GM12875 (cell line): ENCODE results near the gene WNK2.

Experiments
- H3K4me3 ChIP-seq: one replicate; pipeline ENCODE4 v1.5.1; 2011; ENCODE audit warnings: low read depth, low read length, control low read depth
- TF ChIP-seq, protein P1 (sequence below): IDR thresholded peaks from 2 replicates; pipeline ENCODE4 v1.5.1; 2011; ENCODE audit warnings: low read depth, mild to moderate bottlenecking, control low read depth, inconsistent platforms, low read length, moderate library complexity, borderline replicate concordance; ENCODE audit not compliant: insufficient read depth

Gene WNK2

GRCh38 chr9:93197670-93198069 is 13.7 kb downstream of the WNK2 start:
- no peak overlapping the region for H3K4me3 ChIP-seq
- TF ChIP-seq, protein P1, sequence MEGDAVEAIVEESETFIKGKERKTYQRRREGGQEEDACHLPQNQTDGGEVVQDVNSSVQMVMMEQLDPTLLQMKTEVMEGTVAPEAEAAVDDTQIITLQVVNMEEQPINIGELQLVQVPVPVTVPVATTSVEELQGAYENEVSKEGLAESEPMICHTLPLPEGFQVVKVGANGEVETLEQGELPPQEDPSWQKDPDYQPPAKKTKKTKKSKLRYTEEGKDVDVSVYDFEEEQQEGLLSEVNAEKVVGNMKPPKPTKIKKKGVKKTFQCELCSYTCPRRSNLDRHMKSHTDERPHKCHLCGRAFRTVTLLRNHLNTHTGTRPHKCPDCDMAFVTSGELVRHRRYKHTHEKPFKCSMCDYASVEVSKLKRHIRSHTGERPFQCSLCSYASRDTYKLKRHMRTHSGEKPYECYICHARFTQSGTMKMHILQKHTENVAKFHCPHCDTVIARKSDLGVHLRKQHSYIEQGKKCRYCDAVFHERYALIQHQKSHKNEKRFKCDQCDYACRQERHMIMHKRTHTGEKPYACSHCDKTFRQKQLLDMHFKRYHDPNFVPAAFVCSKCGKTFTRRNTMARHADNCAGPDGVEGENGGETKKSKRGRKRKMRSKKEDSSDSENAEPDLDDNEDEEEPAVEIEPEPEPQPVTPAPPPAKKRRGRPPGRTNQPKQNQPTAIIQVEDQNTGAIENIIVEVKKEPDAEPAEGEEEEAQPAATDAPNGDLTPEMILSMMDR, result no peak

DNA sequence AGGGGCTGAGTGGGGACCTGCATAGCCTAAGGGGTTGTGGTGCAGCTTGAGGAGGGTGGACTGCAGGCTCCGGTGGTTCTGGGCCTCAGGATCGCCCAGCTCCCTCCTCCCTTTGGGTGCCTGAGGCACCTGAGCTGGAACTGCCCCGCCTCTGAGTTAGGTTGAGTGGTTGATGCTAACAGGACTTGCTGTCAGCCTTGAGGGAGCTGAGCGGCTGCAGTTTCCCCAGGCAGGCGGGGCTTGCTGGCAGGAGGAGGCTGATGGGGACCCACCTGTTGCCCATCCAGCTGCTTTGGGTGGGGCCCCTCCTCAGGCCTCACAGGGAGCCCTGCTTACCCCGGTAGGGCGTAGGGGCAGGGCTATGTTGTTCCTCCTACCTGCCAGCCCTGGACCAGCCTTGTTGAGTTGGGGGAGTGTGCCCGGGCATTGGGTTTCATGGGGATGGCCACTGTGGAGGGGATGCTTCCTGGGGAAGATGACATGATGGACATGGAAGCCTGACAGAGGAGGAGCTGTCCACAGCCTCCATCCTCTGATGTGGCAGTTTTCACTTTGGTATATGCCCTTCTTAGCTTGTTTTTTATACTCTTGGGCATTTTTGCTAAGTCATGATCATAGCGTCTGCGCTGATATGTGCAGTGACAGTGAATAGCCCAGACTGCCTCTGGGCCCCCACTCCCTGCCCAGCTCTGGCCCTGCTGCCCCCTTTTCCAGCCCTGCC is 14.3 kb downstream of the WNK2 start:
- H3K4me3 ChIP-seq, result no peak overlapping the region
- TF ChIP-seq, protein P1, result no peak

DNA sequence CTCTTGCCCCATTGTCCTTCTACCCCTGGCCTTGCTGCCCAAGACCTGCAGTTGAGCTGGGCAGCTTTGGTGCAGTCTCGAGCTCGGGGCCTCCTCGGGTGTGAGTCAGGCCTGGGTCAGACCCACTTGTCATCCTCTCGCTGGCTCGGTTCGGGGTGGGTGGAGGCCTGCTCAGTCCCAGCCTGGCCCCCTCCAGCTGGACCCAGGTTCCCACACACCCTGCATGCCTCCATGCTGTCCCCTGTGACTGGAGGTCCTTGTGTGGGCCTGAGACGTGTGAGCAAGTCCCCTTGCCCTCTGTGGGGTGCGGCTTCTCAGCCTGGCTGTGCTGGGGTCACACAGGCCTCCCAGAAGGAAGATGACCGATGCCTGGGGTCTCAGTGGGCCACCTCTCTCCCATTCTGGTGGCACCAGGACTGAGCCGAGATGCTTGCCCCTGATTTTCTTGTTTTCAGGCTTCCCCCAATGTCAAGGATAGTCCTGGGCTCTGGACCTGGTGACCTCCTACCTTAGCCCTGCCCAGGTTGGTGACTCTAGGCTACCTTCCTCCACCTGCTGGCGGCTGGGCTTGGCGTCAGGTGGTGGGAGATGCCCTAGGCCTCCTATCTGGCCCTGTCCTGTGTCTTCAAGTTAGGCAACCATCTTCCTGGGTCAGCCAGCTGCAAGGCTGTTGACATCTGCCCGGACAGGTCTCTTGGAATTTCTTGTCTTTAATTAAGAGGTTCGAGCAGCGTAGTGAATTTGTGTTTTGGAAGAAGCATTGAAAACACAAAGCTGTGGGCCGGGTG is 15.1 kb downstream of the WNK2 start:
- TF ChIP-seq, protein P1, result no peak
- H3K4me3 ChIP-seq, result no peak overlapping the region

DNA sequence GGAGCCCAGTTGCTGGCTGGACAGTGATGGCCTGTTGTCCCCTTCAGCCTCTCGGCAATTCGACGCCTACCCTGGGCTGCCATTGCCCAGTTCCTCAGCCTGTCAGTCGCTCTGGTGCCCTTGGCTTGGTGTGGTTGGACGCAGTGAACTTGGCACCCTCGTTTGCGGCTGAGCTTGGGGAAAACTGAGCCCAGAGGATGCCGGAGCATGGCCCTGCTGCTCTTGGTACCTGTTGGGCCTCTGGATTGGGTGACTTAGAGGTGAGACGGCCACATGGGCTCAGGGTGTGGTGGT is 16.5 kb downstream of the WNK2 start:
- TF ChIP-seq, protein P1, result no peak
- H3K4me3 ChIP-seq, result no peak overlapping the region

GRCh38 chr9:93200989-93201334 is 17.0 kb downstream of the WNK2 start:
- no peak overlapping the region for H3K4me3 ChIP-seq
- TF ChIP-seq, protein P1, result no peak

DNA sequence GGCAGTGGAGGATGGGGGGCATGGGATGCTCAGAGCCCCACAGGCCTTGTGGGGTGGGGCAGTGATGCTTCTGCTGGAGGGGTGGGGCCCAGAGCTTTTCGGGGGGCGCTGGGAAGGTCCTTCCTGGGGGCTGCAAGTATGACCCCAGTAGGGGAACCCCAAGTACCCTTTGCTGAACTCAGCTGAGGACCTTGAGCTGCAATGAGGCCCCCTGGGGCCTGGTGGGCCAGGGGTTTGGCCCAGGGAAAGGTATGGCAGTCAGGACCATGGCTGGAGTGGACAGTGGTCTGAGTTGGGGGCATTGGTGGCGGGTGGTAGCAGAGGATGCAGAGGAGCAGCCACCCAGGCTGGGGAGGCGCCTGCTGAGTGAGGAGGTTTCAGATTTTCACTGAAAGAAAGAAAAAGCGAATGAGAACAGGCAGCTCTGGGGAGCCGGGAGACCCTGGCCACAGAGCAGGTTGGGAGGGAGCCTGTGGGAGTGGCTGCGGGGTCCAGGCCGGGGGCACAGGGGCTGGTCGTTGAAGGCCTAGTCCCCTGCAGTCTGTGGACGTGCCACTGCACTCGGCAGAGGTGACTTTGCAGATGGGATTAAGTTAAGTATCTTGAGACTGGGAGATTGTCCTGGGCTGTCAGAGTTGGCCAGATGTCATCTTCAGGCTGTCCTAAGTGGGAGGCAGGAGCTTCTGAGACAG is 19.2 kb downstream of the WNK2 start:
- TF ChIP-seq, protein P1, result no peak
- no peak overlapping the region for H3K4me3 ChIP-seq
